Measurements from ENCODE around the gene CNGA1. TPM values are rescaled to one million over a fixed set of nuclear protein-coding genes. Genes with fewer than 3 reads are reported as not detected.
"Not testable (repeated sequence)": the region's sequence is repeated elsewhere in the genome, so short reads cannot be mapped to it uniquely, and the experiment has no call there.

Gene CNGA1
- total RNA-seq, 1 experiment from 2014 or later = not detected

DNA sequence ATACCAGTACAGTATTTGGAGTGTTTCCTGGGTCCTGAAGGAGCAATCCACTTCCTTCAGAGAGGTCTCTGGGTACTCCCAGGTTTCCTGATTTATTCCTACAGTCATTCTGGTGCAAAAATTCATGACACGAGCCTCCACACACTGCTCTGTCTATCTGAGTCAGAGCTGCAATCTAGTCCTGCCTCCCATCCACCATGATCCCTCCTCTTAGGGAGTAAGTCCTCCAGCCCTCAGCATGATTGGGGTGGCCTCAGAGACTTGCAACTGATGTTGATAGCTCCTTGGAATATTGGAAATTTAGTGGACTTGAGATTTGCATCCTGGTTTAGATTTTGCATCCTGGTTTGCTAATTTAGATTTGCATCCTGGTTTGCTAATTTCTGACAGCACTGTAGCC lies 20.5 kb downstream of the CNGA1 start:
- Mint-ChIP-seq H3K9me3 (ENCODE audit: unreplicated experiment) (no peaks in the 10 kb centered on the region), H3K36me3 (ENCODE audit: insufficient read depth, unreplicated experiment) (no peaks in the 10 kb centered on the region), H3K27ac (ENCODE audit: low read depth, unreplicated experiment) (no peak overlapping the region), H3K27me3 (ENCODE audit: insufficient read depth, unreplicated experiment) (no peaks in the 10 kb centered on the region), H3K4me1 (ENCODE audit: insufficient read depth, unreplicated experiment) (no peaks in the 10 kb centered on the region), H3K4me3 (ENCODE audit: unreplicated experiment) (no peak overlapping the region)
- TF ChIP-seq, protein P1, sequence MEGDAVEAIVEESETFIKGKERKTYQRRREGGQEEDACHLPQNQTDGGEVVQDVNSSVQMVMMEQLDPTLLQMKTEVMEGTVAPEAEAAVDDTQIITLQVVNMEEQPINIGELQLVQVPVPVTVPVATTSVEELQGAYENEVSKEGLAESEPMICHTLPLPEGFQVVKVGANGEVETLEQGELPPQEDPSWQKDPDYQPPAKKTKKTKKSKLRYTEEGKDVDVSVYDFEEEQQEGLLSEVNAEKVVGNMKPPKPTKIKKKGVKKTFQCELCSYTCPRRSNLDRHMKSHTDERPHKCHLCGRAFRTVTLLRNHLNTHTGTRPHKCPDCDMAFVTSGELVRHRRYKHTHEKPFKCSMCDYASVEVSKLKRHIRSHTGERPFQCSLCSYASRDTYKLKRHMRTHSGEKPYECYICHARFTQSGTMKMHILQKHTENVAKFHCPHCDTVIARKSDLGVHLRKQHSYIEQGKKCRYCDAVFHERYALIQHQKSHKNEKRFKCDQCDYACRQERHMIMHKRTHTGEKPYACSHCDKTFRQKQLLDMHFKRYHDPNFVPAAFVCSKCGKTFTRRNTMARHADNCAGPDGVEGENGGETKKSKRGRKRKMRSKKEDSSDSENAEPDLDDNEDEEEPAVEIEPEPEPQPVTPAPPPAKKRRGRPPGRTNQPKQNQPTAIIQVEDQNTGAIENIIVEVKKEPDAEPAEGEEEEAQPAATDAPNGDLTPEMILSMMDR (IDR thresholded peaks at IDR 0.05; ENCODE audit: unreplicated experiment) = no peak
- ChIA-PET POLR2A (no interaction called here), CTCF (interaction anchor here (1.4 kb wide), 1 partner anchor 39 kb away, joined by 3 read pairs; no protein-coding TSS in a partner anchor)
- no TSS peak for BruUV-seq (replicated peaks)
- intact Hi-C loops (cut with micrococcal nuclease) = no loop called here
- DNase-seq (ENCODE audit: unreplicated experiment) = no peak

DNA sequence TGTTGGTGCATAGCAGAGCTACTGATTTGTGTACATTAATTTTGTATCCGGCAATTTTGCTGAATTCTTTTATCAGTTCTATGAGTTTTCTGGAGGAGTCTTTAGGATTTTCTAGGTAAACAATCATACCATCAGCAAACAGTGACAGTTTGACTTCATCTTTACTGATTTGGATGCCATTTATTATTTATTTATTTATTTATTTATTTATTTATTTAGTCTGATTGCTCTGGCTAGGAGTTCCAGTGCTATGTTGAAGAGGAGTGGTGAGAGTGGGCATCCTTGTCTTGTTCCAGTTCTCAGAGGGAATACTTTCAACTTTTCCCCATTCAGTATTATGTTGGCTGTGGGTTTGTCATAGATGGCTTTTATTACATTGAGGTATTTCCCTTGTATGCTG lies 24.0 kb downstream of the CNGA1 start:
- CTCF ChIA-PET = interaction anchor here (1.0 kb wide), 1 partner anchor 57 kb away, joined by 3 read pairs; no protein-coding TSS in a partner anchor
- BruUV-seq (replicated peaks); POLR2A ChIA-PET; H3K9me3 Mint-ChIP-seq (ENCODE audit: unreplicated experiment); H3K4me3 Mint-ChIP-seq (ENCODE audit: unreplicated experiment); intact Hi-C loops (cut with micrococcal nuclease); H3K27me3 Mint-ChIP-seq (ENCODE audit: insufficient read depth, unreplicated experiment); H3K4me1 Mint-ChIP-seq (ENCODE audit: insufficient read depth, unreplicated experiment); DNase-seq (ENCODE audit: unreplicated experiment); H3K36me3 Mint-ChIP-seq (ENCODE audit: insufficient read depth, unreplicated experiment); H3K27ac Mint-ChIP-seq (ENCODE audit: low read depth, unreplicated experiment): not testable (repeated sequence)

DNA sequence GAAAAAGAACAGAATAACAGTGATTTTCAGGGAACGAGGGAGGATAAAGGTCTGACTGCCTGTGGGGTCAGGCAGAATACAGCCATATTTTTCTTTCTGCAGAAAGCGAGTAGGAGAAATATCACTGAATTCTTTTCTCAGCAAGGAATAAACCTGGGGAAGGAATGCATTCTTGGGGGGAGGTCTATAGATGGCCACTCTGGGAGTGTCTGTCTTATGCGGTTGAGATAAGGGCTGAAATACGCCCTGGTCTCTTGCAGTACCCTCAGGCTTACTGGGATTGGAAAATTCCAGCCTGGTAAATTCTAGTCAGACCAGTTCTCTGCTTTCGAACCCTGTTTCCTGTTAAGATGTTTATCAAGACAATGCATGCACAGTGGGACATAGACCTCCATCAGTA lies 26.3 kb downstream of the CNGA1 start:
- POLR2A ChIA-PET = no interaction called here
- no peaks in the 10 kb centered on the region for H3K9me3 Mint-ChIP-seq (ENCODE audit: unreplicated experiment)
- no peaks in the 10 kb centered on the region for H3K27me3 Mint-ChIP-seq (ENCODE audit: insufficient read depth, unreplicated experiment)
- H3K4me1 Mint-ChIP-seq (ENCODE audit: insufficient read depth, unreplicated experiment) = no peaks in the 10 kb centered on the region
- no peak overlapping the region for H3K27ac Mint-ChIP-seq (ENCODE audit: low read depth, unreplicated experiment)
- no peak overlapping the region for H3K4me3 Mint-ChIP-seq (ENCODE audit: unreplicated experiment)
- intact Hi-C loops (cut with micrococcal nuclease) = no loop called here
- CTCF ChIA-PET = no interaction called here
- TF ChIP-seq, protein P1 (IDR thresholded peaks at IDR 0.05; ENCODE audit: unreplicated experiment) = no peak
- H3K36me3 Mint-ChIP-seq (ENCODE audit: insufficient read depth, unreplicated experiment) = no peaks in the 10 kb centered on the region
- DNase-seq (ENCODE audit: unreplicated experiment) = no peak
- no TSS peak for BruUV-seq (replicated peaks)

DNA sequence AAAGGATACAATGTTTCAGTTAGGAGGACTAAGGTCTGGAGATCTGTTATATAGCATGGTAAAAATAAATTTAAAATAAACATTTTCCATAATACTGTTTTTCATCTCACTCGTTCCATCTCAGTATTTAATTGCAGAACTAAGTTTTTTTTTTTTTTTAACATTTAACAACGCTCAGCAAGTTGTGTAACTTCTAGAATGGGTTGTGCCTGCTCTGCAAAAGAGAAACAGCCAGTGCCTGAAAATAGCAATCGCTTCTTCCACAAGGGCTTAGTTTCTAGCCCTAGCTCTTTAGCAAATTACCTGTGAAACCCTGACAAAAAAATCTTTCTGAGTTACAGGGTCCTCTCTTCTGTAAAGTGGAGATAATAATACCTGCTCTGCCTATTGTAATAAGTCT lies 41.9 kb downstream of the CNGA1 start:
- no TSS peak for BruUV-seq (replicated peaks)
- H3K27me3 Mint-ChIP-seq (ENCODE audit: insufficient read depth, unreplicated experiment) = no peaks in the 10 kb centered on the region
- no peaks in the 10 kb centered on the region for H3K4me1 Mint-ChIP-seq (ENCODE audit: insufficient read depth, unreplicated experiment)
- no peak overlapping the region for H3K4me3 Mint-ChIP-seq (ENCODE audit: unreplicated experiment)
- TF ChIP-seq, protein P1 (IDR thresholded peaks at IDR 0.05; ENCODE audit: unreplicated experiment) = no peak
- ChIA-PET POLR2A (no interaction called here), CTCF (no interaction called here)
- no peak overlapping the region for H3K27ac Mint-ChIP-seq (ENCODE audit: low read depth, unreplicated experiment)
- no peak for DNase-seq (ENCODE audit: unreplicated experiment)
- no peaks in the 10 kb centered on the region for H3K9me3 Mint-ChIP-seq (ENCODE audit: unreplicated experiment)
- intact Hi-C loops (cut with micrococcal nuclease) = no loop called here
- H3K36me3 Mint-ChIP-seq (ENCODE audit: insufficient read depth, unreplicated experiment) = no peaks in the 10 kb centered on the region

DNA sequence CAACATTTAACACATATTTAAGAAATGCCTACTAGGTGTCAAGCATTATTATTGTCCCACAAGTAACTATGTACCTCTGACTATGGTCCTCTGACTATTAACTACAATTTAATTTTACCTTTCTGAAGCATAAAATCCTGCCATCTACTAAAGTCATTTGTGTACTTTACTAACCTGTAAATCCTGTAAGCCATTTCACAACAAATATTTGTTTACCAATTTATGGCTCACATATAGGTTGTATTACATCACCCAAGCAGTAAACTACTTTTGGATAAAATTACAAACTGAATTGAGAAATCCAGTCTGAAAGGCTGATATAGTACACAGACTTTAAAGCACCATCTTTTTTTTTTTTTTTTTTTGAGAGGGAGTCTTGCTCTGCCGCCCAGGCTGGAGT lies 43.8 kb downstream of the CNGA1 start:
- TF ChIP-seq, protein P1 (IDR thresholded peaks at IDR 0.05; ENCODE audit: unreplicated experiment) = no peak
- intact Hi-C loops (cut with micrococcal nuclease) = no loop called here
- CTCF ChIA-PET = interaction anchor here (0.7 to 0.8 kb wide), 2 partner anchors 40 to 113 kb away, joined by 3 read pairs; no protein-coding TSS in a partner anchor
- Mint-ChIP-seq H3K4me3 (ENCODE audit: unreplicated experiment) (no peak overlapping the region), H3K4me1 (ENCODE audit: insufficient read depth, unreplicated experiment) (no peaks in the 10 kb centered on the region), H3K9me3 (ENCODE audit: unreplicated experiment) (no peaks in the 10 kb centered on the region), H3K36me3 (ENCODE audit: insufficient read depth, unreplicated experiment) (no peaks in the 10 kb centered on the region), H3K27me3 (ENCODE audit: insufficient read depth, unreplicated experiment) (no peaks in the 10 kb centered on the region), H3K27ac (ENCODE audit: low read depth, unreplicated experiment) (no peak overlapping the region)
- POLR2A ChIA-PET = no interaction called here
- no peak for DNase-seq (ENCODE audit: unreplicated experiment)
- no TSS peak for BruUV-seq (replicated peaks)

All from MCF 10A (cell line).